Keratinocyte (primary cell): ENCODE measurements around the gene AFF2. TPM values are rescaled to one million over a fixed set of nuclear protein-coding genes. Genes with fewer than 3 reads are reported as not detected.

Experiments
- DNase-seq: peaks from one replicate; pipeline ENCODE4 v3.0.0-alpha.2; 2011; ENCODE audit warnings: low read depth, missing footprints, low spot score
- FAIRE-seq: peaks from 2 replicates; lab custom pipeline; 2011; peaks lifted over from hg19 to GRCh38; lab: Jason Lieb, UNC
- H2AFZ ChIP-seq: 2 replicates; pipeline ENCODE4 v1.6.0; 2012; ENCODE audit warnings: low read length, control low read depth, inconsistent platforms; ENCODE audit not compliant: control insufficient read depth
- H3K27ac ChIP-seq: 2 replicates; pipeline ENCODE4 v1.5.1; 2011; ENCODE audit warnings: low read length; ENCODE audit not compliant: control insufficient read depth, insufficient read depth
- H3K27me3 ChIP-seq: 3 replicates; pipeline ENCODE4 v1.6.0; 2011; ENCODE audit warnings: low read length; ENCODE audit not compliant: control insufficient read depth, insufficient read depth; ENCODE audit errors: extremely low read depth
- H3K36me3 ChIP-seq, 2 experiments: 2 replicates in 1 of 2; 3 replicates in 1 of 2; pipeline ENCODE4 v1.5.1; 2011; ENCODE audit warnings: low read length in 2 of 2, mild to moderate bottlenecking in 1 of 2; ENCODE audit not compliant: control insufficient read depth in 2 of 2, insufficient read depth in 2 of 2; ENCODE audit errors: extremely low read depth in 1 of 2
- H3K4me1 ChIP-seq: 3 replicates; pipeline ENCODE4 v1.5.1; 2011; ENCODE audit warnings: low read length; ENCODE audit not compliant: control insufficient read depth, insufficient read depth; ENCODE audit errors: extremely low read depth
- H3K4me2 ChIP-seq: 3 replicates; pipeline ENCODE4 v1.6.0; 2011; ENCODE audit warnings: low read depth, low read length; ENCODE audit not compliant: control insufficient read depth, insufficient read depth; ENCODE audit errors: extremely low read depth
- H3K4me3 ChIP-seq, 3 experiments: fragments of 200-600 bp in 1 of 3; sonication (generic) in 1 of 3; 2 replicates in 2 of 3; 3 replicates in 1 of 3; pipeline ENCODE4 v1.5.1; 2011 to 2016; ENCODE audit warnings: low read length in 3 of 3, mild to moderate bottlenecking in 3 of 3, control low read depth in 2 of 3, inconsistent platforms in 1 of 3, low read depth in 1 of 3, mixed read lengths in 1 of 3, mixed run types in 1 of 3, moderate library complexity in 1 of 3; ENCODE audit not compliant: control insufficient read depth in 2 of 3, insufficient read depth in 2 of 3; ENCODE audit errors: extremely low read depth in 1 of 3
- H3K79me2 ChIP-seq: 2 replicates; pipeline ENCODE4 v1.6.0; 2012; ENCODE audit warnings: low read length; ENCODE audit not compliant: control insufficient read depth, insufficient read depth
- H3K9ac ChIP-seq: 3 replicates; pipeline ENCODE4 v1.6.0; 2011; ENCODE audit warnings: low read length; ENCODE audit not compliant: control insufficient read depth, insufficient read depth; ENCODE audit errors: extremely low read depth
- H3K9me1 ChIP-seq: 3 replicates; pipeline ENCODE4 v1.6.0; 2011; ENCODE audit warnings: low read length; ENCODE audit not compliant: control insufficient read depth, insufficient read depth; ENCODE audit errors: extremely low read depth
- H3K9me3 ChIP-seq: 2 replicates; pipeline ENCODE4 v1.5.1; 2012; ENCODE audit warnings: low read depth, low read length; ENCODE audit not compliant: control insufficient read depth
- H4K20me1 ChIP-seq: 3 replicates; pipeline ENCODE4 v1.6.0; 2011; ENCODE audit warnings: low read length; ENCODE audit not compliant: control insufficient read depth, insufficient read depth; ENCODE audit errors: extremely low read depth
- CTCF ChIP-seq, 3 experiments: IDR thresholded peaks in 1 of 3; conservative IDR thresholded peaks in 1 of 3; optimal IDR thresholded peaks in 1 of 3; 2 replicates in 2 of 3; 3 replicates in 1 of 3; pipeline versions ENCODE3 to v1.5.1; 2011; ENCODE audit warnings: low read length in 3 of 3, mild to moderate bottlenecking in 3 of 3, moderate library complexity in 2 of 3, control low read depth in 1 of 3, inconsistent platforms in 1 of 3; ENCODE audit not compliant: insufficient read depth in 2 of 3; ENCODE audit errors: extremely low read depth in 1 of 3
- EZH2 ChIP-seq: IDR thresholded peaks from one replicate; pipeline ENCODE4 v1.6.1; 2012; ENCODE audit warnings: inconsistent platforms, mild to moderate bottlenecking, low read length, moderate library complexity
- dilution Hi-C: fragments of 300-500 bp; cut with MboI; formaldehyde crosslinking; loops from one replicate; pipeline ENCODE4 v1.7.0; 2020; ENCODE audit warnings: low sequenced_read_pairs; ENCODE audit not compliant: extremely low pct_ligation_motif_present
- polyA plus RNA-seq, 5 experiments: library from polyadenylated mRNA; depleted of rRNA in 3 of 5; stranded (reverse) in 3 of 5; stranded (forward) in 1 of 5; unstranded in 1 of 5; fragments of >200 nt; gene quantifications; 1 replicate in 1 of 5; 2 replicates in 3 of 5; 3 replicates in 1 of 5; pipeline versions ENCODE4 v1.2.1 to v1.2.3, GENCODE V29; 2011 to 2012; ENCODE audit warnings: missing spikeins in 2 of 5, low read depth in 1 of 5, low replicate concordance in 1 of 5

AFF2 gene
- polyA plus RNA-seq, 1 donor (not counting 4 experiments of a cell fraction or from before 2014, with no cell fraction given) = 0.01 TPM

- H3K4me2 ChIP-seq = no peak overlapping the region
- no peaks in the 10 kb centered on the region for H3K9me3 ChIP-seq
- H3K9me1 ChIP-seq = no peaks in the 10 kb centered on the region
- dilution Hi-C loops = no loop called here
- H3K79me2 ChIP-seq = no peaks in the 10 kb centered on the region
- DNase-seq (no peak), FAIRE-seq (no peak)
- no peaks in the 10 kb centered on the region for H3K4me1 ChIP-seq
- H4K20me1 ChIP-seq = no peaks in the 10 kb centered on the region
- H3K9ac ChIP-seq = no peak overlapping the region
- H2AFZ ChIP-seq = no peak overlapping the region
- no peak overlapping the region for H3K4me3 ChIP-seq
- no peak overlapping the region for H3K27ac ChIP-seq
- no peak for TF ChIP-seq CTCF (optimal IDR thresholded peaks at IDR 0.05 in 1 of 3, IDR thresholded peaks at IDR 0.05 in 1 of 3, conservative IDR thresholded peaks at IDR 0.05 in 1 of 3; ENCODE audit: extremely low read depth in 1 of 3, insufficient read depth in 2 of 3, low read length in 3 of 3)
- no peak for TF ChIP-seq EZH2
- no peaks in the 10 kb centered on the region for H3K36me3 ChIP-seq
- no peaks in the 10 kb centered on the region for H3K27me3 ChIP-seq
Measured at GRCh38 chrX:148713981-148714380, 213.6 kb downstream of the AFF2 start.

- Histone ChIP-seq H3K79me2 (no peaks in the 10 kb centered on the region), H3K27ac (no peak overlapping the region), H3K4me1 (no peaks in the 10 kb centered on the region), H3K4me2 (no peak overlapping the region), H3K9ac (no peak overlapping the region), H3K9me3 (no peaks in the 10 kb centered on the region), H3K27me3 (no peaks in the 10 kb centered on the region), H2AFZ (no peak overlapping the region), H4K20me1 (no peaks in the 10 kb centered on the region), H3K9me1 (no peaks in the 10 kb centered on the region), H3K36me3 (no peaks in the 10 kb centered on the region), H3K4me3 (no peak overlapping the region)
- TF ChIP-seq CTCF (optimal IDR thresholded peaks at IDR 0.05 in 1 of 3, IDR thresholded peaks at IDR 0.05 in 1 of 3, conservative IDR thresholded peaks at IDR 0.05 in 1 of 3; ENCODE audit: extremely low read depth in 1 of 3, insufficient read depth in 2 of 3, low read length in 3 of 3) (no peak), EZH2 (no peak)
- no peak for DNase-seq
- no peak for FAIRE-seq
- dilution Hi-C loops = no loop called here
Measured at GRCh38 chrX:148715361-148715760, 214.9 kb downstream of the AFF2 start.
